B cell (primary cell): Measurements from ENCODE around the gene ACOT4. TPM values are rescaled to one million over a fixed set of nuclear protein-coding genes. Genes with fewer than 3 reads are reported as not detected.
"Not testable (repeated sequence)": the region's sequence is repeated elsewhere in the genome, so short reads cannot be mapped to it uniquely, and the experiment has no call there.

Source experiments
- ATAC-seq: fragments of 200-7000 bp; cut with Tn5 transposase; one replicate; pipeline ENCODE4 v1.10.0; 2021; ENCODE audit warnings: low read depth, mild to moderate bottlenecking, moderate number of reproducible peaks, moderate library complexity
- CTCF ChIA-PET: fragments of 350-600 bp; sonication (Branson Sonifier 250); formaldehyde crosslinking; loops from one replicate; lab custom pipeline; 2021; ENCODE audit warnings: antibody characterized with exemption, inconsistent platforms; lab: Charles Lee
- POLR2A ChIA-PET: fragments of 350-600 bp; sonication (Branson Sonifier 250); formaldehyde crosslinking; loops from one replicate; lab custom pipeline; 2021; ENCODE audit warnings: antibody characterized with exemption; lab: Charles Lee
- DNase-seq: peaks from one replicate; pipeline ENCODE4 v3.0.0; 2013
- H2AFZ ChIP-seq: 2 replicates; pipeline ENCODE4 v1.6.1; 2012; ENCODE audit warnings: mild to moderate bottlenecking, low read depth, low read length; ENCODE audit not compliant: insufficient read depth, poor library complexity, severe bottlenecking
- H3K27ac ChIP-seq, 2 donors: 1 replicate in 1 of 2; 2 replicates in 1 of 2; pipeline ENCODE4 v1.5.1; 2012 to 2013; ENCODE audit warnings: low read length in 2 of 2, mild to moderate bottlenecking in 2 of 2, moderate library complexity in 1 of 2
- H3K27me3 ChIP-seq, 4 experiments: fragments of 200-600 bp in 1 of 4; sonication (generic) in 1 of 4; replicated peaks in 1 of 4; 1 replicate in 2 of 4; 2 replicates in 2 of 4; pipeline versions ENCODE4 v1.6.1 to v1.7.0; 2013 to 2016; ENCODE audit warnings: low read length in 3 of 4, mild to moderate bottlenecking in 2 of 4, mixed read lengths in 1 of 4, moderate library complexity in 1 of 4; ENCODE audit not compliant: insufficient read depth in 4 of 4, control insufficient read depth in 3 of 4; ENCODE audit errors: control extremely low read depth in 1 of 4
- H3K36me3 ChIP-seq, 2 experiments: replicated peaks in 1 of 2; 1 replicate in 1 of 2; 2 replicates in 1 of 2; pipeline versions ENCODE4 v1.6.1 to v1.7.1; 2013; ENCODE audit warnings: low read length in 1 of 2; ENCODE audit not compliant: insufficient read depth in 2 of 2, control insufficient read depth in 1 of 2; ENCODE audit errors: control extremely low read depth in 1 of 2, extremely low read depth in 1 of 2
- H3K4me1 ChIP-seq, 2 donors: fragments of 200-600 bp in 1 of 2; sonication (generic) in 1 of 2; 1 replicate in 1 of 2; 2 replicates in 1 of 2; pipeline versions ENCODE4 v1.5.1 to v1.6.1; 2013 to 2017; ENCODE audit warnings: low read length in 2 of 2; ENCODE audit not compliant: control insufficient read depth in 2 of 2, insufficient read depth in 2 of 2
- H3K4me2 ChIP-seq: replicated peaks from 2 replicates; pipeline ENCODE3; 2012; ENCODE audit warnings: mild to moderate bottlenecking, low read depth, low read length; ENCODE audit not compliant: poor library complexity, severe bottlenecking
- H3K4me3 ChIP-seq, 5 experiments: fragments of 200-600 bp in 1 of 5; sonication (generic) in 1 of 5; 1 replicate in 3 of 5; 2 replicates in 2 of 5; pipeline versions ENCODE4 v1.5.1 to v1.7.0; 2011 to 2016; ENCODE audit warnings: low read length in 4 of 5, mild to moderate bottlenecking in 4 of 5, low read depth in 2 of 5, control low read depth in 1 of 5, moderate library complexity in 1 of 5; ENCODE audit not compliant: insufficient read depth in 1 of 5; ENCODE audit errors: control extremely low read depth in 1 of 5, extremely low read depth in 1 of 5
- H3K79me2 ChIP-seq: fragments of 200-600 bp; sonication (generic); one replicate; pipeline ENCODE4 v1.6.0; 2016; ENCODE audit warnings: low read length; ENCODE audit not compliant: control insufficient read depth, insufficient read depth
- H3K9ac ChIP-seq: fragments of 200-600 bp; sonication (generic); 2 replicates; pipeline ENCODE4 v1.6.1; 2017; ENCODE audit warnings: mild to moderate bottlenecking, low read length, moderate library complexity
- H3K9me3 ChIP-seq, 3 donors: one replicate each; pipeline versions ENCODE4 v1.6.1 to v1.7.1; 2013; ENCODE audit warnings: low read length in 2 of 3; ENCODE audit not compliant: control insufficient read depth in 2 of 3, insufficient read depth in 1 of 3; ENCODE audit errors: control extremely low read depth in 1 of 3
- H4K20me1 ChIP-seq: 2 replicates; pipeline ENCODE4 v1.6.0; 2012; ENCODE audit warnings: mild to moderate bottlenecking, low read length; ENCODE audit not compliant: insufficient read depth, control insufficient read depth, poor library complexity, severe bottlenecking
- H3K27ac Mint-ChIP-seq: one replicate; pipeline ENCODE4 v1.8.0; 2021; ENCODE audit warnings: mixed read lengths
- H3K27me3 Mint-ChIP-seq: one replicate; pipeline ENCODE4 v1.8.0; 2021; ENCODE audit warnings: mixed read lengths
- H3K4me1 Mint-ChIP-seq: one replicate; pipeline ENCODE4 v1.8.0; 2021; ENCODE audit warnings: mixed read lengths
- H3K4me3 Mint-ChIP-seq: one replicate; pipeline ENCODE4 v1.8.0; 2021; ENCODE audit warnings: mixed read lengths
- H3K9me3 Mint-ChIP-seq: one replicate; pipeline ENCODE4 v1.8.0; 2022; ENCODE audit warnings: mixed read lengths; ENCODE audit not compliant: insufficient read depth
- WGBS: methylation state at CpG from one replicate; pipeline ENCODE4 v1.1.5; 2013; ENCODE audit warnings: missing lambda C conversion rate; ENCODE audit not compliant: insufficient coverage; 5-methylcytosine and 5-hydroxymethylcytosine counted together
- intact Hi-C: fragments of 100-400 bp; cut with micrococcal nuclease; formaldehyde crosslinking; loops from one replicate; pipeline ENCODE4 v1.10.0; 2022
- polyA plus RNA-seq: library from polyadenylated mRNA; depleted of rRNA; stranded (reverse); fragments of >200 nt; gene quantifications from 2 replicates; pipeline ENCODE4 v1.2.3, GENCODE V29; 2012
- total RNA-seq, 2 donors: library from RNA; stranded (reverse); fragments of 120-200 nt in 1 of 2; gene quantifications; 1 replicate in 1 of 2; 2 replicates in 1 of 2; pipeline versions ENCODE4 v1.2.3 to v1.2.4, GENCODE V29; 2013 to 2022
- TF ChIP-seq, protein P1 (sequence below): fragments of 200-600 bp; IDR thresholded peaks from one replicate; pipeline ENCODE4 v1.8.0; 2022; ENCODE audit warnings: antibody characterized with exemption, mild to moderate bottlenecking

ACOT4 gene
- total and polyA plus RNA-seq, 2 donors (not counting 1 experiment from before 2014, with no cell fraction given) = 0.19 to 0.42 TPM

DNA sequence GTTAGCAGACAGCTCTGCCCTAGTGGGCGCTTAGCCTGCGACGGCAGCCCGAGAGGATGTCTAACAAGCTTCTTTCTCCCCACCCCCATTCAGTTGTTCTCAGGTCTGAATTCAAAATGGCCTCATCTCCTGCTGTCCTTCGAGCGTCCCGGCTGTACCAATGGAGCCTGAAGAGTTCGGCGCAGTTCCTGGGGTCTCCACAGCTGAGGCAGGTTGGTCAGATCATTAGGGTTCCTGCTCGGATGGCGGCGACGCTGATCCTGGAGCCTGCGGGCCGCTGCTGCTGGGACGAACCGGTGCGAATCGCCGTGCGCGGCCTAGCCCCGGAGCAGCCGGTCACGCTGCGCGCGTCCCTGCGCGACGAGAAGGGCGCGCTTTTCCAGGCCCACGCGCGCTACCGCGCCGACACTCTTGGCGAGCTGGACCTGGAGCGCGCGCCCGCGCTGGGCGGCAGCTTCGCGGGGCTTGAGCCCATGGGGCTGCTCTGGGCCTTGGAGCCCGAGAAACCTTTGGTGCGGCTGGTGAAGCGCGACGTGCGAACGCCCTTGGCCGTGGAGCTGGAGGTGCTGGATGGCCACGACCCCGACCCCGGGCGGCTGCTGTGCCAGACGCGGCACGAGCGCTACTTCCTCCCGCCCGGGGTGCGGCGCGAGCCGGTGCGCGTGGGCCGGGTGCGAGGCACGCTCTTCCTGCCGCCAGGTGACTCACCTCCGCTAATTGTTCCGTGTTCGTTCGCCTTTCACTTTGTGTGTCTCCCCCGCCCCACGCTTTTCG is 22.3 kb upstream of the ACOT4 start, which contains the start of gene ACOT2:
Gene ACOT2, plus strand, starts transcription at position 29 of the 774 bp plus-strand sequence. Its CDS starts 28 bp downstream, at position 57.
- Histone ChIP-seq H3K4me1 (peaks cover 19 to 32% of the 10 kb centered on the region in 2 donors), H3K79me2 (peaks cover 20% of the 10 kb centered on the region), H3K9ac (peak within 1 kb of the TSS; percentile 68), H3K4me3 (peak within 1 kb of the TSS; percentile 59 to 70 (median 66)), H2AFZ (peak within 1 kb of the TSS; percentile 78), H3K27ac (peak within 1 kb of the TSS; percentile 68 to 71), H3K4me2 (peak within 1 kb of the TSS; percentile 83)
- under 1% methylated on average over 76 of the region's 83 CpGs for whole genome bisulfite sequencing
- H3K9me3 Mint-ChIP-seq, H3K27me3 ChIP-seq, H3K36me3 ChIP-seq, H3K27me3 Mint-ChIP-seq, H3K9me3 ChIP-seq, H4K20me1 ChIP-seq: not testable (repeated sequence)
- peak; percentile 64 for ATAC-seq
- H3K4me1 Mint-ChIP-seq = peaks cover 38% of the 10 kb centered on the region
- H3K27ac Mint-ChIP-seq = peak within 1 kb of the TSS; percentile 94
- intact Hi-C loops = loop anchor here (1.0 to 5.0 kb wide), 4 partner anchors 43 to 77 kb away; partner anchors contain the start of genes ACOT6, DNAL1 and RIOX1
- POLR2A ChIA-PET = interaction anchor here (0.6 to 1.6 kb wide), 6 partner anchors 9 to 462 kb away, joined by 3 to 10 read pairs (median 4); partner anchors contain the start of gene RIOX1
- DNase-seq = peak; percentile 82
- CTCF ChIA-PET = interaction anchor here (0.7 to 4.4 kb wide), 9 partner anchors 10 to 160 kb away, joined by 3 to 44 read pairs (median 5); partner anchors contain the start of genes ACOT6 and RIOX1
- H3K4me3 Mint-ChIP-seq = peak within 1 kb of the TSS; percentile 92

- ATAC-seq = peak; percentile 73
- H3K4me3 Mint-ChIP-seq = peak overlapping the region; percentile 52
- not testable (repeated sequence) for H2AFZ ChIP-seq, H3K4me3 ChIP-seq, H3K27me3 Mint-ChIP-seq, H3K9ac ChIP-seq, H3K9me3 ChIP-seq, H3K36me3 ChIP-seq, H3K27me3 ChIP-seq, H3K4me2 ChIP-seq, H3K27ac ChIP-seq, H4K20me1 ChIP-seq, H3K9me3 Mint-ChIP-seq
- peaks cover 19 to 32% of the 10 kb centered on the region in 2 donors for H3K4me1 ChIP-seq
- TF ChIP-seq, protein P1, sequence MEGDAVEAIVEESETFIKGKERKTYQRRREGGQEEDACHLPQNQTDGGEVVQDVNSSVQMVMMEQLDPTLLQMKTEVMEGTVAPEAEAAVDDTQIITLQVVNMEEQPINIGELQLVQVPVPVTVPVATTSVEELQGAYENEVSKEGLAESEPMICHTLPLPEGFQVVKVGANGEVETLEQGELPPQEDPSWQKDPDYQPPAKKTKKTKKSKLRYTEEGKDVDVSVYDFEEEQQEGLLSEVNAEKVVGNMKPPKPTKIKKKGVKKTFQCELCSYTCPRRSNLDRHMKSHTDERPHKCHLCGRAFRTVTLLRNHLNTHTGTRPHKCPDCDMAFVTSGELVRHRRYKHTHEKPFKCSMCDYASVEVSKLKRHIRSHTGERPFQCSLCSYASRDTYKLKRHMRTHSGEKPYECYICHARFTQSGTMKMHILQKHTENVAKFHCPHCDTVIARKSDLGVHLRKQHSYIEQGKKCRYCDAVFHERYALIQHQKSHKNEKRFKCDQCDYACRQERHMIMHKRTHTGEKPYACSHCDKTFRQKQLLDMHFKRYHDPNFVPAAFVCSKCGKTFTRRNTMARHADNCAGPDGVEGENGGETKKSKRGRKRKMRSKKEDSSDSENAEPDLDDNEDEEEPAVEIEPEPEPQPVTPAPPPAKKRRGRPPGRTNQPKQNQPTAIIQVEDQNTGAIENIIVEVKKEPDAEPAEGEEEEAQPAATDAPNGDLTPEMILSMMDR = peak; percentile 68
- intact Hi-C loops = loop anchor here (1.0 to 2.0 kb wide), 2 partner anchors 22 to 62 kb away; no protein-coding TSS in a partner anchor
- ChIA-PET CTCF (interaction anchor here (0.7 to 4.4 kb wide), 13 partner anchors 9 to 1323 kb away, joined by 3 to 44 read pairs (median 4); partner anchors contain the start of genes ACOT6 and RIOX1), POLR2A (interaction anchor here (0.7 kb wide), 4 partner anchors 31 to 267 kb away, joined by 3 to 7 read pairs (median 4); no protein-coding TSS in a partner anchor)
- DNase-seq = peak; percentile 69
- peaks cover 36% of the 10 kb centered on the region for H3K4me1 Mint-ChIP-seq
- WGBS = 51% methylated on average over 6 of the region's 8 CpGs
- H3K27ac Mint-ChIP-seq = peak overlapping the region; percentile 11
- H3K79me2 ChIP-seq = peaks cover 16% of the 10 kb centered on the region
Observed at GRCh38 chr14:73570913-73571312, 20.8 kb upstream of the ACOT4 start.

DNA sequence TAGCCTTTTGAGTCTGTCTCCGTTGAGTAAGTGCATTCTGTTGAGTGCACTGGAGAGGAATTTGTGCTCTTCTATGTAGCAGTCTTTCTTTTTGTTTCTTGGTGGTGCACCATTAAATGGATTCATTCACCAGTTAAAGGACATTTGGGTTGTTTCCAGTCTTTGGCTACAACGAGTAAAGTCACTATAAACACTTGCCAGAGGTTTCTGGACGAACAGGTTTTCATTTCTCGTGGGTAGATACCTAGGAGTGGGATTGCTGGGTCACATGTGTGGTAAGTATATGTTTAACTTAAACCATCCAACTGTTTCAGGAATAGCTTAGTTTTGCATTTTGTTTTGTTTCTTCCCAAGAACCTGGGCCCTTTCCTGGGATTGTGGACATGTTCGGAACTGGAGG is 18.6 kb upstream of the ACOT4 start:
- intact Hi-C loops, H3K4me2 ChIP-seq, H3K27me3 Mint-ChIP-seq, H3K27me3 ChIP-seq, H3K27ac ChIP-seq, DNase-seq, H2AFZ ChIP-seq, CTCF ChIA-PET, H3K4me3 ChIP-seq, H3K9ac ChIP-seq, H3K27ac Mint-ChIP-seq, POLR2A ChIA-PET, H3K36me3 ChIP-seq, H3K9me3 Mint-ChIP-seq, H3K79me2 ChIP-seq, ATAC-seq, H3K9me3 ChIP-seq, H4K20me1 ChIP-seq, H3K4me3 Mint-ChIP-seq: not testable (repeated sequence)
- peaks cover 11 to 24% of the 10 kb centered on the region in 2 donors for H3K4me1 ChIP-seq
- WGBS = 100% methylated on average over 1 of the region's 5 CpGs
- peaks cover 25% of the 10 kb centered on the region for H3K4me1 Mint-ChIP-seq
